Measurements from ENCODE around the gene STAT4. TPM values are rescaled to one million over a fixed set of nuclear protein-coding genes. Genes with fewer than 3 reads are reported as not detected.

The STAT4 gene
- 100 to 1,000 TPM; 154 to 157 TPM for total RNA-seq

GRCh38 chr2:191150600-191151330, at the start of gene STAT4:
Gene STAT4, minus strand, starts transcription at chr2:191150994. Its CDS starts 2,791 bp downstream, at chr2:191148203.
- ATAC-seq, result peak; percentile 86
- ChIA-PET CTCF (interaction anchor here (1.0 to 20.5 kb wide), 7 partner anchors 24 to 128 kb away, joined by 3 to 1116 read pairs (median 6); no protein-coding TSS in a partner anchor), POLR2A (interaction anchor here (0.6 to 5.0 kb wide), 23 partner anchors 8 to 527 kb away, joined by 3 to 165 read pairs (median 5); partner anchors contain the start of genes NABP1 and STAT1)
- Mint-ChIP-seq H3K27ac (peak within 1 kb of the TSS; percentile 97), H3K27me3 (ENCODE audit: low read depth) (no peaks in the 10 kb centered on the region), H3K4me1 (ENCODE audit: low read depth) (peaks cover 72% of the 10 kb centered on the region), H3K4me3 (peak within 1 kb of the TSS; percentile 92), H3K9me3 (ENCODE audit: insufficient read depth) (no peaks in the 10 kb centered on the region), H3K36me3 (ENCODE audit: low read depth) (peaks cover 41% of the 10 kb centered on the region)
- DNase-seq, result peak; percentile 91

- Mint-ChIP-seq H3K36me3 (ENCODE audit: low read depth) (peaks cover 22% of the 10 kb centered on the region), H3K4me3 (no peak overlapping the region), H3K27ac (no peak overlapping the region), H3K9me3 (ENCODE audit: insufficient read depth) (peaks cover 6% of the 10 kb centered on the region), H3K4me1 (ENCODE audit: low read depth) (peaks cover 44% of the 10 kb centered on the region), H3K27me3 (ENCODE audit: low read depth) (no peaks in the 10 kb centered on the region)
- POLR2A ChIA-PET, result no interaction called here
- ATAC-seq, result no peak
- CTCF ChIA-PET, result interaction anchor here (0.6 kb wide), 1 partner anchor 424 kb away, joined by 3 read pairs; no protein-coding TSS in a partner anchor
- DNase-seq, result peak; percentile 6
These were observed 49.2 kb upstream of the STAT4 start for GRCh38 chr2:191199929-191200512.

GRCh38 chr2:191198271-191198670, 47.5 kb upstream of the STAT4 start:
- H3K4me1 Mint-ChIP-seq (ENCODE audit: low read depth), result peaks cover 49% of the 10 kb centered on the region
- H3K27ac Mint-ChIP-seq, result no peak overlapping the region
- ChIA-PET CTCF (interaction anchor here (0.8 to 2.3 kb wide), 4 partner anchors 8 to 146 kb away, joined by 3 to 11 read pairs (median 5); no protein-coding TSS in a partner anchor), POLR2A (interaction anchor here (0.6 to 1.1 kb wide), 2 partner anchors 8 to 30 kb away, joined by 3 read pairs; no protein-coding TSS in a partner anchor)
- ATAC-seq (no peak), DNase-seq (peak; percentile 14)
- peaks cover 31% of the 10 kb centered on the region for H3K36me3 Mint-ChIP-seq (ENCODE audit: low read depth)
- peaks cover 7% of the 10 kb centered on the region for H3K9me3 Mint-ChIP-seq (ENCODE audit: insufficient read depth)
- H3K4me3 Mint-ChIP-seq, result no peak overlapping the region
- H3K27me3 Mint-ChIP-seq (ENCODE audit: low read depth), result no peaks in the 10 kb centered on the region

GRCh38 chr2:191197096-191197495, 46.3 kb upstream of the STAT4 start:
- H3K9me3 Mint-ChIP-seq (ENCODE audit: insufficient read depth), result peaks cover 9% of the 10 kb centered on the region
- H3K36me3 Mint-ChIP-seq (ENCODE audit: low read depth), result peaks cover 35% of the 10 kb centered on the region
- H3K4me1 Mint-ChIP-seq (ENCODE audit: low read depth), result peaks cover 44% of the 10 kb centered on the region
- ChIA-PET CTCF (interaction anchor here (0.9 to 2.3 kb wide), 3 partner anchors 9 to 32 kb away, joined by 3 to 11 read pairs (median 6); no protein-coding TSS in a partner anchor), POLR2A (interaction anchor here (1.1 kb wide), 1 partner anchor 10 kb away, joined by 3 read pairs; no protein-coding TSS in a partner anchor)
- no peak overlapping the region for H3K27ac Mint-ChIP-seq
- no peaks in the 10 kb centered on the region for H3K27me3 Mint-ChIP-seq (ENCODE audit: low read depth)
- DNase-seq (no peak), ATAC-seq (no peak)
- no peak overlapping the region for H3K4me3 Mint-ChIP-seq

GRCh38 chr2:191195021-191195420, 44.2 kb upstream of the STAT4 start:
- ATAC-seq (no peak), DNase-seq (no peak)
- POLR2A ChIA-PET, result interaction anchor here (0.8 to 1.5 kb wide), 5 partner anchors 10 to 484 kb away, joined by 3 to 5 read pairs (median 3); no protein-coding TSS in a partner anchor
- Mint-ChIP-seq H3K27ac (peak overlapping the region; percentile 97), H3K9me3 (ENCODE audit: insufficient read depth) (peaks cover 18% of the 10 kb centered on the region), H3K4me1 (ENCODE audit: low read depth) (peaks cover 45% of the 10 kb centered on the region), H3K27me3 (ENCODE audit: low read depth) (no peaks in the 10 kb centered on the region), H3K36me3 (ENCODE audit: low read depth) (peaks cover 46% of the 10 kb centered on the region), H3K4me3 (no peak overlapping the region)
- CTCF ChIA-PET, result interaction anchor here (1.2 to 2.4 kb wide), 8 partner anchors 10 to 143 kb away, joined by 3 to 19 read pairs (median 8); no protein-coding TSS in a partner anchor

- no peak overlapping the region for H3K4me3 Mint-ChIP-seq
- POLR2A ChIA-PET, result no interaction called here
- DNase-seq, result no peak
- peak overlapping the region; percentile 12 for H3K27ac Mint-ChIP-seq
- H3K9me3 Mint-ChIP-seq (ENCODE audit: insufficient read depth), result peaks cover 18% of the 10 kb centered on the region
- H3K4me1 Mint-ChIP-seq (ENCODE audit: low read depth), result peaks cover 65% of the 10 kb centered on the region
- H3K27me3 Mint-ChIP-seq (ENCODE audit: low read depth), result no peaks in the 10 kb centered on the region
- ATAC-seq, result no peak
- CTCF ChIA-PET, result interaction anchor here (1.5 kb wide), 1 partner anchor 11 kb away, joined by 5 read pairs; no protein-coding TSS in a partner anchor
- peaks cover 37% of the 10 kb centered on the region for H3K36me3 Mint-ChIP-seq (ENCODE audit: low read depth)
These were observed 40.2 kb upstream of the STAT4 start for GRCh38 chr2:191190861-191191552.

- H3K27ac Mint-ChIP-seq, result no peak overlapping the region
- POLR2A ChIA-PET, result no interaction called here
- H3K9me3 Mint-ChIP-seq (ENCODE audit: insufficient read depth), result peaks cover 14% of the 10 kb centered on the region
- ATAC-seq (no peak), DNase-seq (no peak)
- peaks cover 62% of the 10 kb centered on the region for H3K4me1 Mint-ChIP-seq (ENCODE audit: low read depth)
- CTCF ChIA-PET, result interaction anchor here (1.5 kb wide), 1 partner anchor 10 kb away, joined by 5 read pairs; no protein-coding TSS in a partner anchor
- no peak overlapping the region for H3K4me3 Mint-ChIP-seq
- H3K27me3 Mint-ChIP-seq (ENCODE audit: low read depth), result no peaks in the 10 kb centered on the region
- H3K36me3 Mint-ChIP-seq (ENCODE audit: low read depth), result peaks cover 37% of the 10 kb centered on the region
These were observed 39.6 kb upstream of the STAT4 start for GRCh38 chr2:191190435-191190834.

GRCh38 chr2:191189112-191189635, 38.4 kb upstream of the STAT4 start:
- Mint-ChIP-seq H3K4me1 (ENCODE audit: low read depth) (peaks cover 51% of the 10 kb centered on the region), H3K4me3 (peak overlapping the region; percentile 59), H3K9me3 (ENCODE audit: insufficient read depth) (peaks cover 11% of the 10 kb centered on the region), H3K27me3 (ENCODE audit: low read depth) (no peaks in the 10 kb centered on the region), H3K36me3 (ENCODE audit: low read depth) (peaks cover 29% of the 10 kb centered on the region), H3K27ac (peak overlapping the region; percentile 82)
- POLR2A ChIA-PET, result no interaction called here
- CTCF ChIA-PET, result interaction anchor here (0.9 kb wide), 1 partner anchor 13 kb away, joined by 3 read pairs; no protein-coding TSS in a partner anchor
- ATAC-seq (peak; percentile 9), DNase-seq (no peak)

- Mint-ChIP-seq H3K4me3 (no peak overlapping the region), H3K36me3 (ENCODE audit: low read depth) (peaks cover 26% of the 10 kb centered on the region), H3K27me3 (ENCODE audit: low read depth) (no peaks in the 10 kb centered on the region), H3K9me3 (ENCODE audit: insufficient read depth) (peaks cover 11% of the 10 kb centered on the region), H3K27ac (peak overlapping the region; percentile 82), H3K4me1 (ENCODE audit: low read depth) (peaks cover 46% of the 10 kb centered on the region)
- ATAC-seq, result no peak
- DNase-seq, result no peak
- CTCF ChIA-PET, result interaction anchor here (0.8 to 0.9 kb wide), 3 partner anchors 13 to 333 kb away, joined by 3 read pairs; no protein-coding TSS in a partner anchor
- POLR2A ChIA-PET, result no interaction called here
These were observed 37.8 kb upstream of the STAT4 start for GRCh38 chr2:191188550-191189093.

GRCh38 chr2:191187105-191187829, 36.5 kb upstream of the STAT4 start:
- ChIA-PET POLR2A (no interaction called here), CTCF (interaction anchor here (1.6 kb wide), 1 partner anchor 27 kb away, joined by 3 read pairs; no protein-coding TSS in a partner anchor)
- H3K4me3 Mint-ChIP-seq, result no peak overlapping the region
- no peak for ATAC-seq
- DNase-seq, result no peak
- H3K4me1 Mint-ChIP-seq (ENCODE audit: low read depth), result peaks cover 41% of the 10 kb centered on the region
- no peak overlapping the region for H3K27ac Mint-ChIP-seq
- H3K9me3 Mint-ChIP-seq (ENCODE audit: insufficient read depth), result peaks cover 11% of the 10 kb centered on the region
- no peaks in the 10 kb centered on the region for H3K27me3 Mint-ChIP-seq (ENCODE audit: low read depth)
- peaks cover 24% of the 10 kb centered on the region for H3K36me3 Mint-ChIP-seq (ENCODE audit: low read depth)

Data from activated CD8-positive, alpha-beta T cell treated with anti-CD3 and anti-CD28 coated beads, Interleukin-2, amount 10 ng/mL, durations not matched to agents 7 days and 5 days (primary cell).